Measurements from ENCODE around the gene DTNBP1. TPM values are rescaled to one million over a fixed set of nuclear protein-coding genes. Genes with fewer than 3 reads are reported as not detected.

Gene DTNBP1
- total and polyA plus RNA-seq, 2 of the 13 experiments (the other 11 are each of a cell fraction or from before 2014, with no cell fraction given), result 6.6 to 19.1 TPM

DNA sequence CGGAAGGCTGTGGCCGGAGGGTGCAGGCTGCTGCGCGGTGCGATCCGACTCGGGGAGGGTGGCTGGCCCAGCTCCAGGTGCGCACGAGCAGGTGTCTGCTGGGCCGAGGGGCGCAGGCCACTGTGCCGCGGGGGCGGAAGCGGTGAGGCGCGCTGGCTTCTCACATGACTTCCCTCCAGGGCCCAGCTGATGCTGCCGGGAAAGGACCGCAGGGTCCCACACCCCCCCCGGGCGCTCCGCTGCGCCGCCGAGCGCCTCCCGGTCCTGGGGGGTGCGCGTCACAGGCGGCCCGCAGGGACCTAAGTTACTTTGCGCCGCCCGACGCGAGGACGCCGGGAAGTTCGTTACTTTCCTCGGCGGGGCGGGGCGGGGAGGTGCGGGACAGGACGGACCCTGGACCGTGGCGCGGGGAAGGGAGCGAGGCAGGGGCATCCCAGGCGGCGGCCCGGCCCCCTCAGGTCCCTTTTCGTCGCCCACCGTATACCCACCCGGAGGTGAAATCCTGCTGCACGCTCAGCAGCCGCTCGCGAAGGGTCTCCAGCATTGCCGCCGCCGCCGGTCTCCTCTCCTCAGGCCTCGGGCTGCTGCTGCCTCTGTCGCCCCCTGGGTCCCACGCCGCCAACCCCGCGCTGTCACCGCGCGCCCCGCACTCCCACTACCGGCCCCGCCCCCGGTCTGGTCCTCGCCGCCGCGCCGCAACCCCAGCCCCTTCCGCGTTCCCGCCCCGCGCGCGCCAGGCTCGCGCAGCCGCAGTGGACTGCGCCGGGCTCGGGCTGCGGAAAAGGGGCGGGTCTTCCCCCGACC is at the start of gene DTNBP1 (continued):
- TF ChIP-seq, protein P1, sequence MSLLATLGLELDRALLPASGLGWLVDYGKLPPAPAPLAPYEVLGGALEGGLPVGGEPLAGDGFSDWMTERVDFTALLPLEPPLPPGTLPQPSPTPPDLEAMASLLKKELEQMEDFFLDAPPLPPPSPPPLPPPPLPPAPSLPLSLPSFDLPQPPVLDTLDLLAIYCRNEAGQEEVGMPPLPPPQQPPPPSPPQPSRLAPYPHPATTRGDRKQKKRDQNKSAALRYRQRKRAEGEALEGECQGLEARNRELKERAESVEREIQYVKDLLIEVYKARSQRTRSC (CRISPR knock-in tag; IDR thresholded peaks at IDR 0.05; ENCODE audit: low read depth), result no peak
- TF ChIP-seq MIER3 (CRISPR knock-in tag; IDR thresholded peaks at IDR 0.05; ENCODE audit: borderline replicate concordance) (no peak), EP300 (IDR thresholded peaks at IDR 0.05; ENCODE audit: low read depth in 2 of 2, low read length in 2 of 2) (no peak), EP300 (CRISPR knock-in tag; IDR thresholded peaks at IDR 0.05; ENCODE audit: borderline replicate concordance) (no peak), MXD4 (CRISPR knock-in tag; IDR thresholded peaks at IDR 0.05) (no peak; the same call in 1 of the 2 replicates), MTF1 (CRISPR knock-in tag; IDR thresholded peaks at IDR 0.05) (no peak), MAFK (conservative IDR thresholded peaks at IDR 0.05 in 1 of 2, IDR thresholded peaks at IDR 0.05 in 1 of 2; ENCODE audit: low read length in 2 of 2) (no peak), RBM39 (IDR thresholded peaks at IDR 0.05; ENCODE audit: low read depth, low read length, poor library complexity, severe bottlenecking) (peak; percentile 55), TAF1 (CRISPR knock-in tag; IDR thresholded peaks at IDR 0.05) (peak; percentile 67), ZNF605 (CRISPR knock-in tag; IDR thresholded peaks at IDR 0.05) (peak; percentile 79; the same call in 1 of the 2 replicates), CCDC6 (CRISPR knock-in tag; IDR thresholded peaks at IDR 0.05) (peak; percentile 82), CHD4 (IDR thresholded peaks at IDR 0.05; ENCODE audit: borderline replicate concordance, low read length) (no peak), ZNF446 (CRISPR knock-in tag; IDR thresholded peaks at IDR 0.05) (no peak), HDAC2 (CRISPR knock-in tag; IDR thresholded peaks at IDR 0.05) (0 out of 2 replicates have a peak, but pooled peaks have one; percentile 27), BRD4 (CRISPR knock-in tag; IDR thresholded peaks at IDR 0.05) (peak; percentile 47; the same call in 1 of the 2 replicates), ZMAT3 (CRISPR knock-in tag; conservative IDR thresholded peaks at IDR 0.05) (peak; percentile 81), ZFP90 (CRISPR knock-in tag; IDR thresholded peaks at IDR 0.05; ENCODE audit: borderline replicate concordance) (0 out of 2 replicates have a peak, but pooled peaks have one; percentile 46), ZNF629 (CRISPR knock-in tag; conservative IDR thresholded peaks at IDR 0.05) (no peak), ZNF224 (CRISPR knock-in tag; IDR thresholded peaks at IDR 0.05) (no peak), ZKSCAN8 (CRISPR knock-in tag; IDR thresholded peaks at IDR 0.05; ENCODE audit: borderline replicate concordance) (no peak)
- TF ChIP-seq, protein P2, sequence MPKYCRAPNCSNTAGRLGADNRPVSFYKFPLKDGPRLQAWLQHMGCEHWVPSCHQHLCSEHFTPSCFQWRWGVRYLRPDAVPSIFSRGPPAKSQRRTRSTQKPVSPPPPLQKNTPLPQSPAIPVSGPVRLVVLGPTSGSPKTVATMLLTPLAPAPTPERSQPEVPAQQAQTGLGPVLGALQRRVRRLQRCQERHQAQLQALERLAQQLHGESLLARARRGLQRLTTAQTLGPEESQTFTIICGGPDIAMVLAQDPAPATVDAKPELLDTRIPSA (CRISPR knock-in tag; IDR thresholded peaks at IDR 0.05; ENCODE audit: borderline replicate concordance), result no peak
- TF ChIP-seq, protein P3, sequence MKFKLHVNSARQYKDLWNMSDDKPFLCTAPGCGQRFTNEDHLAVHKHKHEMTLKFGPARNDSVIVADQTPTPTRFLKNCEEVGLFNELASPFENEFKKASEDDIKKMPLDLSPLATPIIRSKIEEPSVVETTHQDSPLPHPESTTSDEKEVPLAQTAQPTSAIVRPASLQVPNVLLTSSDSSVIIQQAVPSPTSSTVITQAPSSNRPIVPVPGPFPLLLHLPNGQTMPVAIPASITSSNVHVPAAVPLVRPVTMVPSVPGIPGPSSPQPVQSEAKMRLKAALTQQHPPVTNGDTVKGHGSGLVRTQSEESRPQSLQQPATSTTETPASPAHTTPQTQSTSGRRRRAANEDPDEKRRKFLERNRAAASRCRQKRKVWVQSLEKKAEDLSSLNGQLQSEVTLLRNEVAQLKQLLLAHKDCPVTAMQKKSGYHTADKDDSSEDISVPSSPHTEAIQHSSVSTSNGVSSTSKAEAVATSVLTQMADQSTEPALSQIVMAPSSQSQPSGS (CRISPR knock-in tag; IDR thresholded peaks at IDR 0.05), result no peak
- TF ChIP-seq, protein P4, sequence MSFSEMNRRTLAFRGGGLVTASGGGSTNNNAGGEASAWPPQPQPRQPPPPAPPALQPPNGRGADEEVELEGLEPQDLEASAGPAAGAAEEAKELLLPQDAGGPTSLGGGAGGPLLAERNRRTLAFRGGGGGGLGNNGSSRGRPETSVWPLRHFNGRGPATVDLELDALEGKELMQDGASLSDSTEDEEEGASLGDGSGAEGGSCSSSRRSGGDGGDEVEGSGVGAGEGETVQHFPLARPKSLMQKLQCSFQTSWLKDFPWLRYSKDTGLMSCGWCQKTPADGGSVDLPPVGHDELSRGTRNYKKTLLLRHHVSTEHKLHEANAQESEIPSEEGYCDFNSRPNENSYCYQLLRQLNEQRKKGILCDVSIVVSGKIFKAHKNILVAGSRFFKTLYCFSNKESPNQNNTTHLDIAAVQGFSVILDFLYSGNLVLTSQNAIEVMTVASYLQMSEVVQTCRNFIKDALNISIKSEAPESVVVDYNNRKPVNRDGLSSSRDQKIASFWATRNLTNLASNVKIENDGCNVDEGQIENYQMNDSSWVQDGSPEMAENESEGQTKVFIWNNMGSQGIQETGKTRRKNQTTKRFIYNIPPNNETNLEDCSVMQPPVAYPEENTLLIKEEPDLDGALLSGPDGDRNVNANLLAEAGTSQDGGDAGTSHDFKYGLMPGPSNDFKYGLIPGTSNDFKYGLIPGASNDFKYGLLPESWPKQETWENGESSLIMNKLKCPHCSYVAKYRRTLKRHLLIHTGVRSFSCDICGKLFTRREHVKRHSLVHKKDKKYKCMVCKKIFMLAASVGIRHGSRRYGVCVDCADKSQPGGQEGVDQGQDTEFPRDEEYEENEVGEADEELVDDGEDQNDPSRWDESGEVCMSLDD (CRISPR knock-in tag; IDR thresholded peaks at IDR 0.05; ENCODE audit: borderline replicate concordance), result peak; percentile 62; the same call in 1 of the 2 replicates
- TF ChIP-seq, protein P5, sequence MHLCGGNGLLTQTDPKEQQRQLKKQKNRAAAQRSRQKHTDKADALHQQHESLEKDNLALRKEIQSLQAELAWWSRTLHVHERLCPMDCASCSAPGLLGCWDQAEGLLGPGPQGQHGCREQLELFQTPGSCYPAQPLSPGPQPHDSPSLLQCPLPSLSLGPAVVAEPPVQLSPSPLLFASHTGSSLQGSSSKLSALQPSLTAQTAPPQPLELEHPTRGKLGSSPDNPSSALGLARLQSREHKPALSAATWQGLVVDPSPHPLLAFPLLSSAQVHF (CRISPR knock-in tag; IDR thresholded peaks at IDR 0.05), result peak; percentile 43; the same call in 1 of the 2 replicates

Measured in HepG2 (cell line).